Ishikawa (cell line): Measurements from ENCODE around the gene SETD1A.

ENCODE experiments used
- CEBPB ChIP-seq: IDR thresholded peaks from 2 replicates; pipeline ENCODE4 v1.6.1; 2012
- CREB1 ChIP-seq: IDR thresholded peaks from 2 replicates; pipeline ENCODE4 v1.6.1; 2012; ENCODE audit warnings: low read depth
- EP300 ChIP-seq: IDR thresholded peaks from 2 replicates; pipeline ENCODE4 v1.6.1; 2012; ENCODE audit warnings: borderline replicate concordance
- FOXM1 ChIP-seq: IDR thresholded peaks from 2 replicates; pipeline ENCODE4 v1.6.1; 2012; ENCODE audit warnings: low read depth, borderline replicate concordance
- MAX ChIP-seq: IDR thresholded peaks from 2 replicates; pipeline ENCODE4 v1.6.1; 2012
- NFIC ChIP-seq: IDR thresholded peaks from 2 replicates; pipeline ENCODE4 v1.6.1; 2012
- REST ChIP-seq: IDR thresholded peaks from 2 replicates; pipeline ENCODE4 v1.6.1; 2012; ENCODE audit warnings: low read depth, mild to moderate bottlenecking
- TAF1 ChIP-seq: IDR thresholded peaks from 2 replicates; pipeline ENCODE4 v1.6.1; 2012; ENCODE audit warnings: low read depth, mild to moderate bottlenecking
- TEAD4 ChIP-seq: IDR thresholded peaks from 2 replicates; pipeline ENCODE4 v1.6.1; 2012
- USF1 ChIP-seq: IDR thresholded peaks from 2 replicates; pipeline ENCODE4 v1.6.1; 2012
- ZBTB7A ChIP-seq: IDR thresholded peaks from 2 replicates; pipeline ENCODE4 v1.6.1; 2012; ENCODE audit warnings: low read depth

GRCh38 chr16:31029272-31029671 lies 71.7 kb downstream of the SETD1A start:
- no peak for TF ChIP-seq CEBPB
- TF ChIP-seq EP300, result no peak
- no peak for TF ChIP-seq TEAD4
- no peak for TF ChIP-seq REST
- no peak for TF ChIP-seq FOXM1
- TF ChIP-seq TAF1, result no peak
- TF ChIP-seq CREB1, result no peak
- TF ChIP-seq USF1, result no peak
- no peak for TF ChIP-seq NFIC
- TF ChIP-seq ZBTB7A, result no peak
- no peak for TF ChIP-seq MAX
